ENCODE results near the gene DCHS2.

DCHS2 gene

DNA sequence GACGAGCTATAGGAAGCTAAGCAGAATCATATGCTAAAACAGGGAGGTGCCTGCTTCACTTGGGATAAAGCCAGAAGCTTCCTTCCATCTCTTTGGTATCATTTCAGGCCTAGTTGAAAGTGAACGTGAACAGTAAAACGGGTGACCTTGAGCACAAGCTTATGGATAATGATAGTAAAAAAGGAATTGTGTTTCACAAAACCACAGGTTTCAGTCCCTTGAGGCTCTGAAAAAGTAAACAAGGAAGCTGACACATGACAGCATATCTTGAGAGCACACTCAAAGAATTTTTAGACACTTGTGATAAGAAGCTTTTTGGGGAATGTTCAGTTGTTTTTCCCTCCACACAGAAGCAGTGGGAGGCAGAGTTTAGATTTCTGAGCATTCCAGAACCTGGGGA is 286.1 kb downstream of the DCHS2 start:
- TF ChIP-seq, protein P1, sequence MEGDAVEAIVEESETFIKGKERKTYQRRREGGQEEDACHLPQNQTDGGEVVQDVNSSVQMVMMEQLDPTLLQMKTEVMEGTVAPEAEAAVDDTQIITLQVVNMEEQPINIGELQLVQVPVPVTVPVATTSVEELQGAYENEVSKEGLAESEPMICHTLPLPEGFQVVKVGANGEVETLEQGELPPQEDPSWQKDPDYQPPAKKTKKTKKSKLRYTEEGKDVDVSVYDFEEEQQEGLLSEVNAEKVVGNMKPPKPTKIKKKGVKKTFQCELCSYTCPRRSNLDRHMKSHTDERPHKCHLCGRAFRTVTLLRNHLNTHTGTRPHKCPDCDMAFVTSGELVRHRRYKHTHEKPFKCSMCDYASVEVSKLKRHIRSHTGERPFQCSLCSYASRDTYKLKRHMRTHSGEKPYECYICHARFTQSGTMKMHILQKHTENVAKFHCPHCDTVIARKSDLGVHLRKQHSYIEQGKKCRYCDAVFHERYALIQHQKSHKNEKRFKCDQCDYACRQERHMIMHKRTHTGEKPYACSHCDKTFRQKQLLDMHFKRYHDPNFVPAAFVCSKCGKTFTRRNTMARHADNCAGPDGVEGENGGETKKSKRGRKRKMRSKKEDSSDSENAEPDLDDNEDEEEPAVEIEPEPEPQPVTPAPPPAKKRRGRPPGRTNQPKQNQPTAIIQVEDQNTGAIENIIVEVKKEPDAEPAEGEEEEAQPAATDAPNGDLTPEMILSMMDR (IDR thresholded peaks at IDR 0.05; ENCODE audit: poor library complexity, severe bottlenecking): no peak
- Histone ChIP-seq H3K27ac (ENCODE audit: poor library complexity, severe bottlenecking) (no peak overlapping the region), H3K4me1 (ENCODE audit: insufficient read depth, poor library complexity, severe bottlenecking) (peaks cover 5% of the 10 kb centered on the region), H3K36me3 (ENCODE audit: low read depth) (no peaks in the 10 kb centered on the region), H3K9me3 (ENCODE audit: severe bottlenecking) (no peaks in the 10 kb centered on the region), H3K27me3 (ENCODE audit: insufficient read depth, poor library complexity, severe bottlenecking) (no peaks in the 10 kb centered on the region), H3K4me3 (ENCODE audit: severe bottlenecking) (no peak overlapping the region)
- DNase-seq (ENCODE audit: low spot score) (no peak), ATAC-seq (ENCODE audit: low read depth) (no peak)

DNA sequence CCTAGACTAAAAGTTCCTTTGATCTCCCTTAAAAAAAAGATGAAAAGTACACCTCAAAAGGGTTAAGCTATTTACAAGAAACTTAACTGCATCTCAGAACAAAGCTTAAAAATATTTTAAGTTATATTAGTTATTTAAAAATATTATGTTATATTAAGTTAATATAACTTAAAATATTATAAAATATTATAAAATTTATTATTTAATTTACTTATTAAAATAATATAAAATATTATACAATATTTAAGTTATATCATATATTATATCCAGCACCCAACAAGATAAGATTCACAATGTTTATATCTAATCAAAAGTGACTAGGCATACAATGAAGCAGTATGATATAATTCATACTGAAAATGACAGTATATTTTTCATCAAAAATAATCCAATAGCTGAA is 296.9 kb downstream of the DCHS2 start:
- DNase-seq (ENCODE audit: low spot score): no peak
- no peak for ATAC-seq (ENCODE audit: low read depth)
- Histone ChIP-seq H3K4me3 (ENCODE audit: severe bottlenecking) (no peak overlapping the region), H3K4me1 (ENCODE audit: insufficient read depth, poor library complexity, severe bottlenecking) (no peaks in the 10 kb centered on the region), H3K27ac (ENCODE audit: poor library complexity, severe bottlenecking) (no peak overlapping the region), H3K27me3 (ENCODE audit: insufficient read depth, poor library complexity, severe bottlenecking) (no peaks in the 10 kb centered on the region), H3K36me3 (ENCODE audit: low read depth) (no peaks in the 10 kb centered on the region), H3K9me3 (ENCODE audit: severe bottlenecking) (no peaks in the 10 kb centered on the region)
- TF ChIP-seq, protein P1 (IDR thresholded peaks at IDR 0.05; ENCODE audit: poor library complexity, severe bottlenecking): no peak

DNA sequence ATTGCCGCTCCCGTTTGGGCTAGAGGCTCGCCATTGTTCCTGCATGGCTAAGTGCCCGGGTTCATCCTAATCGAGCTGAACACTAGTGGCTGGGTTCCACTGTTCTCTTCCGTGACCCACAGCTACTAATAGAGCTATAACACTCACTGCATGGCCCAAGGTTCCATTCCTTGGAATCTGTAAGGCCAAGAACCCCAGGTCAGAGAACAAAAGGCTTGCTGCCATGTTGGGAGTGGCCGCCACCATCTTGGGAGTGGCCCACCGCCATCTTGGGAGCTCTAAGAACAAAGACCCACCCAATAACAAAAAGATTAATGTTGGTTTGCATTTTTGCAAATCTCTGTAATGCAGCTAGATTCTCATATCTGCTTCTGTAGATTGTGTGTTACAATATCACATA is 299.0 kb downstream of the DCHS2 start:
- Histone ChIP-seq H3K4me1 (ENCODE audit: insufficient read depth, poor library complexity, severe bottlenecking) (no peaks in the 10 kb centered on the region), H3K27me3 (ENCODE audit: insufficient read depth, poor library complexity, severe bottlenecking) (no peaks in the 10 kb centered on the region), H3K27ac (ENCODE audit: poor library complexity, severe bottlenecking) (no peak overlapping the region), H3K4me3 (ENCODE audit: severe bottlenecking) (no peak overlapping the region), H3K36me3 (ENCODE audit: low read depth) (no peaks in the 10 kb centered on the region), H3K9me3 (ENCODE audit: severe bottlenecking) (no peaks in the 10 kb centered on the region)
- ATAC-seq (ENCODE audit: low read depth): no peak
- no peak for DNase-seq (ENCODE audit: low spot score)
- TF ChIP-seq, protein P1 (IDR thresholded peaks at IDR 0.05; ENCODE audit: poor library complexity, severe bottlenecking): no peak

DNA sequence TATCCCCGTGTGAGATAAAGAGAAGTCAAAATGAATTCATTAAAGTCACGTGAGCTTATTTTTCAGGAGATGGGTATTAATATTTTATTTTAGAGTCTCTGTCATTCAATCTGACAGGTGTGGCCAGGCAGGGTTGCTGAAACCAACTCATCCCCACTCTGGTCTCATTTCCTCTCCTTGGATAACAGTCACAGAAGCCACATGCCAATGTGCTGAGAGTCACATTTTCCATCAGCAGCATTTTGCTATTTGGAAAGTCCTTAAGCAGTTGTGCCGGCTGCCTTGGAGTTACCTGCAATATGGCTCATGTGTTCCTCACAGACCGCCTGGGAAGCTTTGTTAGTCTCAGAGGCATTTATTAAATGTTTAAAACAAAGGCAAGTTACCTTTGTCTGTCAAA is 302.3 kb downstream of the DCHS2 start:
- Histone ChIP-seq H3K4me1 (ENCODE audit: insufficient read depth, poor library complexity, severe bottlenecking) (no peaks in the 10 kb centered on the region), H3K27me3 (ENCODE audit: insufficient read depth, poor library complexity, severe bottlenecking) (no peaks in the 10 kb centered on the region), H3K27ac (ENCODE audit: poor library complexity, severe bottlenecking) (no peak overlapping the region), H3K9me3 (ENCODE audit: severe bottlenecking) (no peaks in the 10 kb centered on the region), H3K36me3 (ENCODE audit: low read depth) (no peaks in the 10 kb centered on the region), H3K4me3 (ENCODE audit: severe bottlenecking) (no peak overlapping the region)
- ATAC-seq (ENCODE audit: low read depth) (no peak), DNase-seq (ENCODE audit: low spot score) (no peak)
- TF ChIP-seq, protein P1 (IDR thresholded peaks at IDR 0.05; ENCODE audit: poor library complexity, severe bottlenecking): no peak

DNA sequence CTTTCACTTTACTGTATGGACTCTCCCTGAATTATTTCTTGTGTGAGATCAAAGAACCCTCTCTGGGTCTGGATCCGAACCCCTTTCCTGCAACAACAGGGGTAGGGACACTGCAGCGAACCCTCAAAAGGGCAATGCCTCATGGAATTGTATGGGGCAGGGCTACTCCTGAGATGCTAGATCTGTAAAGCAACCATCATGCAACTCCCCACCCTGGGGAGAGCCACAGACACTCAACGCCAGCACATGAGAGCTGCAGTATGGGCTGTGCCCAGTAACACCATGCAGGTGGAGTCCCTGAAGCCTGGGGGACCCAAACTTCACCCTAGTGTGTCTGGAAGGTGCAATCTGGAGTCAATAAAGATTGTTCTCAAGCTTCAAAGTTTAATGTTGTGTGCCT is 304.7 kb downstream of the DCHS2 start:
- DNase-seq (ENCODE audit: low spot score) (no peak), ATAC-seq (ENCODE audit: low read depth) (no peak)
- Histone ChIP-seq H3K27me3 (ENCODE audit: insufficient read depth, poor library complexity, severe bottlenecking) (no peaks in the 10 kb centered on the region), H3K27ac (ENCODE audit: poor library complexity, severe bottlenecking) (no peak overlapping the region), H3K4me3 (ENCODE audit: severe bottlenecking) (no peak overlapping the region), H3K36me3 (ENCODE audit: low read depth) (no peaks in the 10 kb centered on the region), H3K4me1 (ENCODE audit: insufficient read depth, poor library complexity, severe bottlenecking) (no peaks in the 10 kb centered on the region), H3K9me3 (ENCODE audit: severe bottlenecking) (no peaks in the 10 kb centered on the region)
- TF ChIP-seq, protein P1 (IDR thresholded peaks at IDR 0.05; ENCODE audit: poor library complexity, severe bottlenecking): no peak

Measured in RWPE2 (cell line).